Effector CD4-positive, alpha-beta T cell (primary cell): ENCODE data around the gene CACNA2D4.
"Not testable (repeated sequence)": the region's sequence is repeated elsewhere in the genome, so short reads cannot be mapped to it uniquely, and the experiment has no call there.

Experiments used
- DNase-seq: peaks from one replicate; pipeline ENCODE4 v3.0.0-alpha.2; 2020

The CACNA2D4 gene

GRCh38 chr12:1830401-1830845 lies 88.0 kb downstream of the CACNA2D4 start:
- no peak for DNase-seq

GRCh38 chr12:1829306-1829900 lies 89.0 kb downstream of the CACNA2D4 start:
- no peak for DNase-seq

GRCh38 chr12:1828856-1829255 lies 89.6 kb downstream of the CACNA2D4 start:
- DNase-seq = no peak

- no peak for DNase-seq
Observed at GRCh38 chr12:1827826-1828805, 90.3 kb downstream of the CACNA2D4 start.

- DNase-seq = no peak
Observed at GRCh38 chr12:1826867-1827705, 91.4 kb downstream of the CACNA2D4 start.

GRCh38 chr12:1826401-1826800 lies 92.1 kb downstream of the CACNA2D4 start:
- DNase-seq = no peak

- DNase-seq = no peak
Observed at GRCh38 chr12:1825382-1826102, 92.9 kb downstream of the CACNA2D4 start.

GRCh38 chr12:1823237-1823636 lies 95.2 kb downstream of the CACNA2D4 start:
- no peak for DNase-seq

- DNase-seq = no peak
Observed at GRCh38 chr12:1822699-1823098, 95.8 kb downstream of the CACNA2D4 start.

- no peak for DNase-seq
Observed at GRCh38 chr12:1821805-1822204, 96.6 kb downstream of the CACNA2D4 start.

- no peak for DNase-seq
Observed at GRCh38 chr12:1820896-1821291, 97.6 kb downstream of the CACNA2D4 start.

- no peak for DNase-seq
Observed at GRCh38 chr12:1820191-1820895, 98.1 kb downstream of the CACNA2D4 start, which contains the start of gene LRTM2. Gene LRTM2 (plus strand): TSS chr12:1820565. CDS start chr12:1828149, 7,584 bp downstream.

GRCh38 chr12:1819571-1819970 lies 98.9 kb downstream of the CACNA2D4 start:
- DNase-seq = no peak

- DNase-seq = no peak
Observed at GRCh38 chr12:1819050-1819449, 99.4 kb downstream of the CACNA2D4 start.

GRCh38 chr12:1817928-1818327 lies 100.5 kb downstream of the CACNA2D4 start:
- not testable (repeated sequence) for DNase-seq

GRCh38 chr12:1816730-1817348 lies 101.6 kb downstream of the CACNA2D4 start:
- DNase-seq = no peak

GRCh38 chr12:1815814-1816729 lies 102.4 kb downstream of the CACNA2D4 start:
- DNase-seq = no peak

- DNase-seq = no peak
Observed at GRCh38 chr12:1815108-1815507, 103.3 kb downstream of the CACNA2D4 start.

GRCh38 chr12:1814266-1814665 lies 104.2 kb downstream of the CACNA2D4 start:
- no peak for DNase-seq
